ENCODE measurements around the gene RNF141. TPM values are rescaled to one million over a fixed set of nuclear protein-coding genes. Genes with fewer than 3 reads are reported as not detected.

Gene RNF141
- total RNA-seq, 2 experiments from 2014 or later = 8.2 to 20.1 TPM

DNA sequence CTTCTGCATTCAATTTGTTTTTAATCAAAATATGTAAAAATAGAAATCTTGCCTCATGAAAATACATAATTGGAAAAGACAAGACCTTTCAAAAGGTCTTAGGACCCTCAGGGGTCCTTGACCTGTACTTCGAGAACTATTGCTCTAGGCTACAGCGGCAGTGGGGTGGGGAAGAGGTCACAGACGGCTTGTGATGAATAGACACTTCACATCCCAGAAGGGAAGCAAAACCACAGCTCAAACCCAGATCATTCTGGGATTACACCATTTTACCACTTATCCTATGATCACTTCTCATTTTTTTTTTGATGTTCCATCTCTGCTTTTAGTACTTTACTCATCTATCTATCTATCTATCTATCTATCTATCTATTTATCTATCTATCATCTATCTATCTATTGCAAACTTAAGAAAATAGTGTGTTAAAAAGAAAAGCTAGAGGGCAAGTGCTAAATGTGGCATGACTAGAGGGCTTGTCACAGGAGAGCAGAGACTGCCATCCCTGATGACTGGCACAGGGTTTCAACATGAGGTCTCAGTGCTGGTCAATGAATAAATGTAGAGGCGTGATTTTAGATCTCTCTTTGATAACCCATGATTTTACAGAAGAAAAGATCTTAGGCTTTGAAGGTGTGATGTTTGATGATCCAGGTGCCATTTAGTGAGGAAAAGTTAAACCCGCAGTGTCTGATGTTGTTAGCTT lies 37.1 kb downstream of the RNF141 start:
- no peak for TF ChIP-seq EZH2phosphoT487 (IDR thresholded peaks at IDR 0.05; ENCODE audit: borderline replicate concordance, low read depth, low read length)
- TF ChIP-seq, protein P1, sequence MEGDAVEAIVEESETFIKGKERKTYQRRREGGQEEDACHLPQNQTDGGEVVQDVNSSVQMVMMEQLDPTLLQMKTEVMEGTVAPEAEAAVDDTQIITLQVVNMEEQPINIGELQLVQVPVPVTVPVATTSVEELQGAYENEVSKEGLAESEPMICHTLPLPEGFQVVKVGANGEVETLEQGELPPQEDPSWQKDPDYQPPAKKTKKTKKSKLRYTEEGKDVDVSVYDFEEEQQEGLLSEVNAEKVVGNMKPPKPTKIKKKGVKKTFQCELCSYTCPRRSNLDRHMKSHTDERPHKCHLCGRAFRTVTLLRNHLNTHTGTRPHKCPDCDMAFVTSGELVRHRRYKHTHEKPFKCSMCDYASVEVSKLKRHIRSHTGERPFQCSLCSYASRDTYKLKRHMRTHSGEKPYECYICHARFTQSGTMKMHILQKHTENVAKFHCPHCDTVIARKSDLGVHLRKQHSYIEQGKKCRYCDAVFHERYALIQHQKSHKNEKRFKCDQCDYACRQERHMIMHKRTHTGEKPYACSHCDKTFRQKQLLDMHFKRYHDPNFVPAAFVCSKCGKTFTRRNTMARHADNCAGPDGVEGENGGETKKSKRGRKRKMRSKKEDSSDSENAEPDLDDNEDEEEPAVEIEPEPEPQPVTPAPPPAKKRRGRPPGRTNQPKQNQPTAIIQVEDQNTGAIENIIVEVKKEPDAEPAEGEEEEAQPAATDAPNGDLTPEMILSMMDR (conservative IDR thresholded peaks at IDR 0.05; ENCODE audit: low read length) = no peak
- BruUV-seq (replicated peaks) = TSS peak; percentile 34
- Histone ChIP-seq H4K20me1 (ENCODE audit: insufficient read depth, low read length) (no peaks in the 10 kb centered on the region), H3K4me3 (ENCODE audit: low read depth, low read length, poor library complexity, severe bottlenecking) (no peak overlapping the region), H3K27ac (ENCODE audit: low read depth, low read length, poor library complexity, severe bottlenecking) (no peak overlapping the region), H3K79me2 (ENCODE audit: insufficient read depth, low read depth, low read length) (no peaks in the 10 kb centered on the region), H3K9me3 (ENCODE audit: low read length) (no peaks in the 10 kb centered on the region), H3K4me1 (ENCODE audit: insufficient read depth, low read length, poor library complexity, severe bottlenecking) (no peaks in the 10 kb centered on the region), H2AFZ (ENCODE audit: low read length) (no peak overlapping the region), H3K4me2 (ENCODE audit: low read length) (no peak overlapping the region), H3K9me2 (ENCODE audit: insufficient read depth, low read length) (no peaks in the 10 kb centered on the region), H3K36me3 (ENCODE audit: insufficient read depth, low read length) (peaks cover 20% of the 10 kb centered on the region)
- DNase-seq (ENCODE audit: low spot score) = no peak
- ChIA-PET POLR2A (no interaction called here), CTCF (ENCODE audit: unreplicated experiment) (no interaction called here)
- intact Hi-C loops (cut with micrococcal nuclease; ENCODE audit: unreplicated experiment) = no loop called here

DNA sequence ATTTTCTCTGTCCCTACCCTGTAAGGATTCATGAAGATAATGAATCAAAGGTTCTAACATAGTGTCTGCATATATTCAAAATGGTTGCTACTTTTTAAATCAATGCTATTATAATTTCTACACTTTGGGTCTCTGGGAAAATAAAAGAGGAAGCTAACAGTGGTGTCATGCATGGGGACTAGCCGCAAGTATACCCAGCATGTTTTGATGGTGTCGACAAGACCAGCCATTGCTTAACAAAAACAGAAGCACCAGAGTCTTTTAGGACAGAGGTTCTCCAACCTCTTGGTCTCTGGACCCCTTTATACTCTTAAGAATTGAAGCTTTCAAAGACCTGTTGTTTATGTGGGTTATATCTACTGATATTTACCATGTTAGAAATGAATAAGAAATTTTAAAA lies 37.8 kb downstream of the RNF141 start:
- POLR2A ChIA-PET = no interaction called here
- no peak overlapping the region for H3K4me3 ChIP-seq (ENCODE audit: low read depth, low read length, poor library complexity, severe bottlenecking)
- no peak for DNase-seq (ENCODE audit: low spot score)
- peaks cover 23% of the 10 kb centered on the region for H3K36me3 ChIP-seq (ENCODE audit: insufficient read depth, low read length)
- H3K9me2 ChIP-seq (ENCODE audit: insufficient read depth, low read length) = no peaks in the 10 kb centered on the region
- TF ChIP-seq EZH2phosphoT487 (IDR thresholded peaks at IDR 0.05; ENCODE audit: borderline replicate concordance, low read depth, low read length) = no peak
- TF ChIP-seq, protein P1 (conservative IDR thresholded peaks at IDR 0.05; ENCODE audit: low read length) = no peak
- H3K4me1 ChIP-seq (ENCODE audit: insufficient read depth, low read length, poor library complexity, severe bottlenecking) = no peaks in the 10 kb centered on the region
- H3K9me3 ChIP-seq (ENCODE audit: low read length) = no peaks in the 10 kb centered on the region
- CTCF ChIA-PET (ENCODE audit: unreplicated experiment) = interaction anchor here (1.0 kb wide), 1 partner anchor 9 kb away, joined by 3 read pairs; no protein-coding TSS in a partner anchor
- intact Hi-C loops (cut with micrococcal nuclease; ENCODE audit: unreplicated experiment) = no loop called here
- no TSS peak for BruUV-seq (replicated peaks)
- H4K20me1 ChIP-seq (ENCODE audit: insufficient read depth, low read length) = no peaks in the 10 kb centered on the region
- no peak overlapping the region for H3K27ac ChIP-seq (ENCODE audit: low read depth, low read length, poor library complexity, severe bottlenecking)
- no peaks in the 10 kb centered on the region for H3K79me2 ChIP-seq (ENCODE audit: insufficient read depth, low read depth, low read length)
- no peak overlapping the region for H2AFZ ChIP-seq (ENCODE audit: low read length)
- no peak overlapping the region for H3K4me2 ChIP-seq (ENCODE audit: low read length)

DNA sequence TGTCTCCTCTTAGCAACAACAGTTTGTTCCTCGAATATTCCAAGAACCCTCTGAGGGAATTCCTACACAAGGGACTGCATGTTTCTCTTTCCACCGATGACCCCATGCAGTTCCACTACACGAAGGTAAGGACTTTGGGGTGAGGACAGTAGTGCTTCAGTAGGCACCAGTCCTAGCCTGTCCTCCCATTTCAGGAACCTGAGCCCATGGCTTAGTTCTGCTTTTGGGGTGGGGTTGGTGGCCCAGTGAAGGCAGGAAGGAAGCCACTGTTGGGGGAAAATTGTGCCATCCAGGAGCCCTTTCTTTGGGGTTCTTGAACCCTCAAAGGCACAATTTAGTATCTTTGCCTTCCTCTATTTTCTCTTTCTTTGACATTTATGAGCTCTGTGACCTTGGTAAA lies 38.2 kb downstream of the RNF141 start:
- no peaks in the 10 kb centered on the region for H3K9me3 ChIP-seq (ENCODE audit: low read length)
- H3K4me3 ChIP-seq (ENCODE audit: low read depth, low read length, poor library complexity, severe bottlenecking) = no peak overlapping the region
- TF ChIP-seq EZH2phosphoT487 (IDR thresholded peaks at IDR 0.05; ENCODE audit: borderline replicate concordance, low read depth, low read length) = no peak
- TF ChIP-seq, protein P1 (conservative IDR thresholded peaks at IDR 0.05; ENCODE audit: low read length) = no peak

More for the DNA sequence above, 38.2 kb downstream of the RNF141 start:
- Histone ChIP-seq H3K36me3 (ENCODE audit: insufficient read depth, low read length) (peaks cover 27% of the 10 kb centered on the region), H4K20me1 (ENCODE audit: insufficient read depth, low read length) (no peaks in the 10 kb centered on the region), H2AFZ (ENCODE audit: low read length) (no peak overlapping the region), H3K27ac (ENCODE audit: low read depth, low read length, poor library complexity, severe bottlenecking) (no peak overlapping the region), H3K4me2 (ENCODE audit: low read length) (no peak overlapping the region), H3K4me1 (ENCODE audit: insufficient read depth, low read length, poor library complexity, severe bottlenecking) (no peaks in the 10 kb centered on the region), H3K9me2 (ENCODE audit: insufficient read depth, low read length) (no peaks in the 10 kb centered on the region), H3K79me2 (ENCODE audit: insufficient read depth, low read depth, low read length) (no peaks in the 10 kb centered on the region)
- CTCF ChIA-PET (ENCODE audit: unreplicated experiment) = interaction anchor here (1.0 kb wide), 1 partner anchor 10 kb away, joined by 3 read pairs; no protein-coding TSS in a partner anchor
- DNase-seq (ENCODE audit: low spot score) = no peak
- POLR2A ChIA-PET = no interaction called here
- intact Hi-C loops (cut with micrococcal nuclease; ENCODE audit: unreplicated experiment) = no loop called here
- no TSS peak for BruUV-seq (replicated peaks)
